GM12891 (cell line): ENCODE data around the gene MRTO4.
"Not testable (repeated sequence)": the region's sequence is repeated elsewhere in the genome, so short reads cannot be mapped to it uniquely, and the experiment has no call there.

Experiments
- PAX5 ChIP-seq: IDR thresholded peaks from 2 replicates; pipeline ENCODE4 v1.6.1; 2011; ENCODE audit warnings: low read length, moderate library complexity, mild to moderate bottlenecking; ENCODE audit not compliant: insufficient read depth, severe bottlenecking
- POLR2A ChIP-seq: IDR thresholded peaks from 2 replicates; pipeline ENCODE4 v1.6.1; 2011; ENCODE audit warnings: low read depth, low read length, control low read depth
- POLR2AphosphoS5 ChIP-seq: IDR thresholded peaks from 2 replicates; pipeline ENCODE4 v1.6.1; 2011; ENCODE audit warnings: low read depth, low read length, control low read depth
- SPI1 ChIP-seq: IDR thresholded peaks from 2 replicates; pipeline ENCODE4 v1.6.1; 2011; ENCODE audit warnings: low read depth, low read length, control low read depth
- TAF1 ChIP-seq: IDR thresholded peaks from 2 replicates; pipeline ENCODE4 v1.6.1; 2011; ENCODE audit warnings: low read depth, low read length, control low read depth

DNA sequence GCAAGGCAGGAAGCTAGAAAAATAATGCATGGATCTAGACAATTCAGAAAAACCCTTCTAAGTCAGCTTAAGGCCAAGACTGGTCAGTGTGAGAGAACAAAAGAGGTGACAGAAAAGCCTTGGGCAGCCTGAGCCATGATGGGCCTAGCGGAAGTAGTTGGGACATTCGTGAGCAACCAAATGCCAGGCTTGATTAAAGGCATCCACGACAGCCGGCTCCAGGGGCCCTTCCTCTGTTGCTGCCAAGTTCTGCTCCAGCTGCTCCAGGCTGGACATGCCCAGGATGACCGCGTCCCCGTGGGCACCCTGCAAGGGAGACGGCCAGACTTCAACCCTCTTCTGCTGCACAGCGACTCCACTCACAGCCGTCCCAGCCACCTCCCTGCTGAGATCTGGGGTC, 52.5 kb downstream of the MRTO4 start:
- not testable (repeated sequence) for TF ChIP-seq POLR2A, POLR2AphosphoS5, TAF1, SPI1, PAX5
